NCI-H460 (cell line): ENCODE results near the gene TUBA1C. TPM values are rescaled to one million over a fixed set of nuclear protein-coding genes. Genes with fewer than 3 reads are reported as not detected.
"Not testable (repeated sequence)": the region's sequence is repeated elsewhere in the genome, so short reads cannot be mapped to it uniquely, and the experiment has no call there.

Experiments used
- DNase-seq: peaks from one replicate; pipeline ENCODE4 v3.0.0-alpha.2; 2016; ENCODE audit warnings: low read depth; ENCODE audit errors: extremely low read depth
- total RNA-seq: library from RNA; depleted of rRNA; stranded (reverse); fragments of >200 nt; shearing (Covaris generic); gene quantifications from 2 replicates; pipeline ENCODE4 v1.2.3, GENCODE V29; 2014

Gene TUBA1C
- total RNA-seq, 1 experiment from 2014 or later, result 693 TPM

- DNase-seq, result no peak
Observed at GRCh38 chr12:49253033-49253623, 11.8 kb upstream of the TUBA1C start.

GRCh38 chr12:49255456-49255855 is 9.4 kb upstream of the TUBA1C start:
- not testable (repeated sequence) for DNase-seq

GRCh38 chr12:49255857-49256637 is 8.8 kb upstream of the TUBA1C start:
- DNase-seq, result no peak

GRCh38 chr12:49257508-49258184 is 7.2 kb upstream of the TUBA1C start:
- DNase-seq, result not testable (repeated sequence)

GRCh38 chr12:49259452-49259851 is 5.4 kb upstream of the TUBA1C start:
- no peak for DNase-seq

- no peak for DNase-seq
Observed at GRCh38 chr12:49260166-49260565, 4.7 kb upstream of the TUBA1C start.

GRCh38 chr12:49260571-49261363 is 4.1 kb upstream of the TUBA1C start:
- no peak for DNase-seq

- no peak for DNase-seq
Observed at GRCh38 chr12:49261721-49262120, 3.2 kb upstream of the TUBA1C start.

- no peak for DNase-seq
Observed at GRCh38 chr12:49263400-49263763, 1.5 kb upstream of the TUBA1C start.

- DNase-seq, result no peak
Observed at GRCh38 chr12:49264466-49264872, 413 bp upstream of the TUBA1C start.

- DNase-seq, result not testable (repeated sequence)
Observed at GRCh38 chr12:49269191-49269590, 4.3 kb downstream of the TUBA1C start.

- no peak for DNase-seq
Observed at GRCh38 chr12:49272790-49273725, 8.2 kb downstream of the TUBA1C start.

GRCh38 chr12:49273726-49274395 is 9.0 kb downstream of the TUBA1C start:
- DNase-seq, result no peak

GRCh38 chr12:49274396-49275069 is 9.7 kb downstream of the TUBA1C start:
- DNase-seq, result no peak

- DNase-seq, result no peak
Observed at GRCh38 chr12:49276304-49277290, 11.7 kb downstream of the TUBA1C start.

GRCh38 chr12:49277466-49277865 is 12.6 kb downstream of the TUBA1C start:
- DNase-seq, result no peak

- no peak for DNase-seq
Observed at GRCh38 chr12:49279706-49280159, 14.9 kb downstream of the TUBA1C start.
